OCI-LY3 (cell line): Measurements from ENCODE around the gene UNC79.
"Not testable (repeated sequence)": the region's sequence is repeated elsewhere in the genome, so short reads cannot be mapped to it uniquely, and the experiment has no call there.

Experiments used
- CTCF ChIP-seq: fragments of 200-600, 300-600 bp; sonication (generic); IDR thresholded peaks from 2 replicates; pipeline ENCODE4 v1.5.1; 2014; ENCODE audit warnings: antibody characterized with exemption, low read length, low read depth
- EZH2phosphoT487 ChIP-seq: fragments of 200-600 bp; shearing (Covaris generic); IDR thresholded peaks from 2 replicates; pipeline ENCODE4 v1.6.1; 2018; ENCODE audit warnings: antibody characterized with exemption, mixed run types, low read depth

GRCh38 chr14:93493622-93494021 is 62.9 kb downstream of the UNC79 start:
- not testable (repeated sequence) for TF ChIP-seq CTCF, EZH2phosphoT487
